PC-9 (cell line): Measurements from ENCODE around the gene GLP1R.

ENCODE experiments used
- CTCF ChIP-seq: fragments of 200-600 bp; sonication (generic); conservative IDR thresholded peaks from 2 replicates; pipeline ENCODE4 v1.6.1; 2017; ENCODE audit warnings: mixed run types, antibody characterized with exemption, mild to moderate bottlenecking, moderate library complexity
- EZH2 ChIP-seq: fragments of 200-600 bp; sonication (generic); IDR thresholded peaks from 2 replicates; pipeline ENCODE4 v1.8.0; 2017; ENCODE audit warnings: antibody characterized with exemption, low read depth

- TF ChIP-seq CTCF: no peak
- TF ChIP-seq EZH2: no peak
These were observed 31.1 kb upstream of the GLP1R start for GRCh38 chr6:39017547-39017880.
